Activated gamma-delta T cell treated with anti-CD3 and anti-CD28 coated beads, Interleukin-2, amount 50 U/mL, for 16 hours (primary cell): ENCODE results near the gene CMTM2.
"Not testable (repeated sequence)": the region's sequence is repeated elsewhere in the genome, so short reads cannot be mapped to it uniquely, and the experiment has no call there.

Experiments
- DNase-seq: peaks from one replicate; pipeline ENCODE4 v3.0.0-alpha.2; 2020; ENCODE audit warnings: low read depth

The CMTM2 gene

GRCh38 chr16:66605979-66606751 is 26.9 kb downstream of the CMTM2 start:
- DNase-seq, result no peak

GRCh38 chr16:66608241-66609138 is 29.2 kb downstream of the CMTM2 start:
- DNase-seq, result peak; percentile 73

- DNase-seq, result no peak
Measured at GRCh38 chr16:66609139-66609510, 29.9 kb downstream of the CMTM2 start.

GRCh38 chr16:66610111-66610820 is 31.0 kb downstream of the CMTM2 start:
- no peak for DNase-seq

GRCh38 chr16:66611911-66612310 is 32.6 kb downstream of the CMTM2 start:
- not testable (repeated sequence) for DNase-seq

- DNase-seq, result no peak
Measured at GRCh38 chr16:66612422-66612821, 33.2 kb downstream of the CMTM2 start.

GRCh38 chr16:66614161-66614802 is 35.0 kb downstream of the CMTM2 start:
- DNase-seq, result no peak

GRCh38 chr16:66616169-66616568 is 36.9 kb downstream of the CMTM2 start:
- DNase-seq, result no peak

GRCh38 chr16:66616592-66616991 is 37.3 kb downstream of the CMTM2 start:
- DNase-seq, result no peak

- DNase-seq, result no peak
Measured at GRCh38 chr16:66617010-66617434, 37.8 kb downstream of the CMTM2 start.

- DNase-seq, result no peak
Measured at GRCh38 chr16:66617728-66618127, 38.5 kb downstream of the CMTM2 start.

- DNase-seq, result no peak
Measured at GRCh38 chr16:66618588-66619375, 39.5 kb downstream of the CMTM2 start.

GRCh38 chr16:66619534-66620428 is 40.5 kb downstream of the CMTM2 start:
- no peak for DNase-seq

- DNase-seq, result no peak
Measured at GRCh38 chr16:66620429-66620795, 41.1 kb downstream of the CMTM2 start.

- no peak for DNase-seq
Measured at GRCh38 chr16:66621973-66622372, 42.7 kb downstream of the CMTM2 start.

- no peak for DNase-seq
Measured at GRCh38 chr16:66622863-66623262, 43.6 kb downstream of the CMTM2 start.

GRCh38 chr16:66623755-66624154 is 44.5 kb downstream of the CMTM2 start:
- DNase-seq, result no peak

GRCh38 chr16:66627611-66628378 is 48.5 kb downstream of the CMTM2 start:
- DNase-seq, result not testable (repeated sequence)

- DNase-seq, result no peak
Measured at GRCh38 chr16:66629856-66630255, 50.6 kb downstream of the CMTM2 start.
